ENCODE measurements around the gene ANXA5.
"Not testable (repeated sequence)": the region's sequence is repeated elsewhere in the genome, so short reads cannot be mapped to it uniquely, and the experiment has no call there.

ANXA5 gene

GRCh38 chr4:121696581-121697461 lies at the start of gene ANXA5:
Gene ANXA5, minus strand, starts transcription at chr4:121696980. Its CDS starts 391 bp downstream, at chr4:121696589.
- DNase-seq = peak; percentile 20 to 57

DNA sequence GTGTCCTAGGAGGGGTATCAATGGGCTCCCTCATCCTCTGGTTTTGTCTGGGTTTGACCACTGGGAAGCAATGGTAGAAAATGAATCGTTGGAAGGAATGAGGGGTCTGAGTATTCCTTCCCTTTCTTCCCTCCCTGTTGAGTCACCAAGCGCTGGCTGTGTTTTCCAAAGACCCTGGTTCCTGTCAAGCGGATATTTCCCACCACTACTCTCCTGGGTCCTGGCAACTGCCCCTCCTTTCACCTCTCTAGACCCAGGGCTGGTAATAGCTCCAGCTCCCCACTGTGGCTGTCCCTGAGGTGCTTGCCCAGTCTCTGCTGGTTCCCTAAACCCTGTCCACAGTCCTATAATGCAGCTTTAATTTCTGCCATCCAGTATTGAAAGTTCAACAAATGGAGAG lies 46.0 kb upstream of the ANXA5 start:
- DNase-seq = no peak

- no peak for DNase-seq
These were observed 45.0 kb upstream of the ANXA5 start for GRCh38 chr4:121741751-121742150.

DNA sequence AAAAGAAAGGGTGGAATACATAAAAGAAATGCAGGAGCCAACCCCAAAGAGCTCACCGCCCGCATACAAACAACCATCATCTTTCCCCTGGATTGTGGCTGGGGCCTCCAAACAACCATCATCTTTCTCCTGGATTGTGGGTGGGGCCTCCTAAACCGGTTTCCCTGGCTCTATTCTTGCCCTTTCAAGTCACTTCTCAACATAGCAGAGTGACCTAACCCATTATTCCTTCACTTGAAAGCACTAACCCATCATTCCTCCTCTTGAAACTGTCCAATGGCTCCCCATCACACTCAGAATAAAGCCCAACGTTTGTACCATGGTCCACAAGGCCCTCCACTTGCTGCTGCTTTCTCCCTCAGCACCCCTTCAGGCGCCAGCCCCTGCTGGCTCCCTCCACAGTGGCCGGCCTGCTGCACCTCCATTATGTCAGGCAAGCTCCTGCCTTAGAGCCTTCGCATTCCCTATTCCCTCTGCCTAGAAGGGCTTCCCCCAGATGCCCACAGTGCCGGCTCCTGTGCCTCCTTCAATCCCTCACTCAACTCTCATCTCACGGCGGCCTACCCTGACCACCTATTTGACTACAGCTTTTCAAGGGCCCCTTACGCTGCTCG lies 44.1 kb upstream of the ANXA5 start:
- DNase-seq = no peak

DNA sequence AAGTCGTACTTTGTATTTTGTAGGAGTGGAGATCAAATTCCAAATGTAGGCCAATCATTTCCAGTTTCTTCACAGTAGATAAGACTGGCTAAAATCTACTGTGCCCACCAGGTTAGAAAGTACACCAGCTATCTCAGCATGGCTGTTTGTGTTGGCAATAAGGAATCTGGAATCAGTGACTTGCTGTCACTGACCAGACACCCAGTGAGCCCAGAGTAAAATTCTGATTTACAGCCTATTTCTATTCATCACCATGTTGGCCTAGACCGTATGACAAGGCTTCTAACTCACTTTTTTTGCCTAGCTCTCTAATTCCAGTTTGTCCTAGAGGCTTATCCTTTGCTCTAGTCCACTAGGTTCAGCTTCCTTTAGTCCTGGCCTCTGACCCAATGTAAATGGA lies 42.8 kb upstream of the ANXA5 start:
- DNase-seq = no peak

- no peak for DNase-seq
These were observed 42.2 kb upstream of the ANXA5 start for GRCh38 chr4:121738780-121739535.

DNA sequence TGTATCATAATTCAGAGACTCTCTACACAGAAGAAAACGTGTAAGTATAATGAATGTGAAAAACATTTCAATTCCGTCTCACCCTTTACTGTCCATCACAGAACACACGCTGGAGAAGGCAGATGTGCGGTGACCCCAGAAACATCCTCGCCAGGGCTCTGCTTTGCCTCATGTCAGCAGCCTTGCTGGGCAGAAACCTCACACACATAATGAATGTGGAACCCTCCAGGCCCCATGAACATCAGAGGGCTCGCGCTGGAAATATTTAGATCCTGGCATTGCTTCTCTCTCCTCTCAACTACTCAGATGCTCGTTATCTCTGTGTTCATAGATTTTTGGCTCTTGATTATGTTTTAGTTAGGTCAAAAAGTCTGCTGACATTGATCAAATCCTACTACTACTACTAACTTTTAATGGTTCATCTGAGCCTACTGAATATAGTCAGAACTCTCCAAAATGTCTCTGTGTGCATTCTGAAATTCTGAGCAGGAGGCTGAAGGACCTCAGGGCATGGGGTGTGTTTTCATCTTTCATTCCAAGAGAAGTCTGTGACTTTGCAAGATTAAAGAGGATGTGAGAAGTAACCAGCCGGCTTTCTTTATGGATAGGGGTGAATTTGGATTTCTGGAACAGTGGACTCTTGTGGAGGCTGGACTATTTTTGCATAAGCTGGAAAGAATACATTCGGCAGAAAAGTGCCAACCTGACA lies 41.2 kb upstream of the ANXA5 start:
- no peak for DNase-seq

GRCh38 chr4:121736735-121737351 lies 40.1 kb upstream of the ANXA5 start:
- peak in 1 of 2 experiments; percentile 39 for DNase-seq

GRCh38 chr4:121734571-121734970 lies 37.8 kb upstream of the ANXA5 start:
- DNase-seq = no peak

DNA sequence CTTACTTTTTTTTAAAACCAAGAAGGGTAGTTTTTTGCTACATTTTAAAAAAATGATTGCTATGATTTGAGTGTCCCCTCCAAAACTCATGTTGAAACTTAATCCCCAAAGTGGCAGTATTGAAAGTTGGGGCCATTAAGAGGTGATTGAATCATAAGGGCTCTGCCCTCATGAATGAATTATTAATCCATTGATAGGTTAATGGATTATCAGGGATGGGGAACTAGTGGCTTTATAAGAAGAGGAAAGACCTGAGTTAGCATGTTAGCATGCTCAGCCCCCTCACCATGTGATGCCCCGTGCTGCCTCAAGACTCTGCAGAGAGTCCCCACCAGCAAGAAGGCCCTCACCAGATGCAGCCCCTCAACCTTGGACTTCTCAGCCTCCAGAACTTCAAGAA lies 37.2 kb upstream of the ANXA5 start:
- DNase-seq = no peak

DNA sequence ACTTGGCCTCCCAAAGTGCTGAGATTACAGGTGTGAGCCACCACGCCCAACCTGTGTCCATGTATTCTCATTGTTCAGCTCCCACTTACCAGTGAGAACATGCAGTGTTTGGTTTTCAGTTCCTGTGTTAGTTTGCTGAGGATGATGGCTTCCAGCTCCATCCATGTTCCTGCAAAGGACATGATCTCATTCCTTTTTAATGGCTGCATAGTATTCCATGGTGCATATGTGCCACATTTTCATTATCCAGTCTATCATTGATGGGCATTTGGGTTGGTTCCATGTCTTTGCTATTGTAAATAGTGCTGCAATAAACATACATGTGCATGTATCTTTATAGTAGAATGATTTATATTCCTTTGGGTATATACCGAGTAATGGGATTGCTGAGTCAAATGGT lies 33.0 kb upstream of the ANXA5 start:
- DNase-seq = not testable (repeated sequence)

DNA sequence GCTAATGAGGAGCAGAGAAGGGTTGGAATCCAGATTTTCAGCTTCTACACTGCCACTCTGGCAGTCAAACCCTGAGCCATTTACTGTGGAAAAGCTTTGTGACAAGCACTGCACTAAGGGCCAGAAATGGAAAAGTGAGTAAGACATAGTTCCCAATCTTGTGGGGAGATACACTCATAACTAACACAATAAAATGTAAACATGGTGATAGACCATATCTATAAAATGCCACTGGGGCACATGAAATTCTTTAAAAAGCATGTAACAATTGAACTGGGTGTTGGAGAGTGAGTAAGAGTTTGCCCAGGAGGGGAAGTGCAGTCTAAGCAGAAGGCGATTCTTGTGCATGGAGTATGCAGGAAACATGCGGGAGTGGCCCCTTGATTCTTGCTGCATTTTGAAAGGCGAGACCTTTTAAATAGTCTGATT lies 32.0 kb upstream of the ANXA5 start:
- no peak for DNase-seq

- DNase-seq = no peak
These were observed 31.3 kb upstream of the ANXA5 start for GRCh38 chr4:121728066-121728465.

GRCh38 chr4:121726642-121727268 lies 30.0 kb upstream of the ANXA5 start:
- DNase-seq = peak in 1 of 2 experiments; percentile 66

- no peak for DNase-seq
These were observed 27.9 kb upstream of the ANXA5 start for GRCh38 chr4:121724671-121725070.

DNA sequence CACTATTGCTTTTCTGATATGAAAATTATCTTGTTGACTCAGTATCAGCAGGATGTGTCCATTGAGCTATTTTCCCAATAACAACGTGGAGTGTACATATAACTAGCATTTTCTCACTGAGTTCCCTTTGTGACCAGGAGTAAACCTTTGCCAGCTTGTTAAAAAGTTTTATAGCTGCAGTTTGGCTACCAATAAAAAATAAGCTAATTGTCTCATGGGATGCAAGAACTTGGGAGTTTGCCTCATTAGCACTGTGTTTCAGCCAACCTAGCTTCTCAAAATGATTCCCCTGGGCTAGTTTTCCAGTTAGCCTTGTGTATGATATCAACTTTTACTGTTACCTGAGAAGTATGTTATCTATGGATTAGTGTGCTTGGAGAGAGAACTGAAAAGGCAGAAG lies 24.9 kb upstream of the ANXA5 start:
- DNase-seq = no peak

GRCh38 chr4:121720109-121720508 lies 23.3 kb upstream of the ANXA5 start:
- no peak for DNase-seq

DNA sequence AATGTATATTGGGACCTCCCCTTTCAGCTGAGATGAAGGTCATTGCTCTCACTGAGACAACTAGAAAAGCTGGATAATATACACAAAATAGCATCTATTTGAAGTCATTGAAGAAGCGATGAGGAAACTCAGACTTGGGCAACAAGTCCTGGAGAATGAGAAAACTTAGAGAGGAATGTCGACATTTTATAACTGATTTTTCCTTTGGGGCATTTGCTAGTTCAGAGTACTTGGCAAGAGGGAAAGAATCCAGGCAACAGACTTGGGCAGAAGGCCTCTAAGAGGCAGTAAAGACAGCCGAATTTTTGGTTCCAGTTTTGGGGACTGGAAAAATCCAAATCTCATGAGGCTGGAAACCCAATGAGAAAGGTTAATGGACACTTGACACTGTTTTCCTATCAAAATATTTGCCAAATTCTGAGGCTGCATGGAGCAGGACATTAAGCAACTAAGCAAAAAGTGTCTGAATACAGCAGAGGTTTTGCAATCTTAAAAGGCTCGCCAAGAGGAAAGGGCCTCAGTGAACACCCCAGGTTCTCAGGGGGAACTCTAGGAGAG lies 21.0 kb upstream of the ANXA5 start:
- no peak for DNase-seq

GRCh38 chr4:121714548-121714947 lies 17.8 kb upstream of the ANXA5 start:
- no peak for DNase-seq

DNA sequence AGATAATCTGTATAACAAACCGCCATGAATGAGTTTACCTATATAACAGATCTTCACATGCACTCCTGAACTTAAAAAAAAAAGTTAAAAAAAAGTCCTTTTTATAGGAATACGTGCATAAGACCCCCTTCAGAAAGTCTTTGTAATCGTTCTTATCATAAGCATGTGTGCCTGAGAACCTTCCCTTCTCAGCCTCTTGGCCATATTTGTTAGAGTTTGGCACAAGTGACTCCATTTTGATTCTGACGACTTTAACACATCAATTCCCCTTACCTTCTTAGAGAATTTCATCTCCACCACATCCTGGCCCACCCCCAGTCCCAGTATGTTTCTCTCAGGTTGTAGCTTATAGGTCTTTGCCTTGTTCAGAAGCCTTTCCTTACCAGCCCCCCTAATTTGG lies 16.0 kb upstream of the ANXA5 start:
- DNase-seq = no peak

DNA sequence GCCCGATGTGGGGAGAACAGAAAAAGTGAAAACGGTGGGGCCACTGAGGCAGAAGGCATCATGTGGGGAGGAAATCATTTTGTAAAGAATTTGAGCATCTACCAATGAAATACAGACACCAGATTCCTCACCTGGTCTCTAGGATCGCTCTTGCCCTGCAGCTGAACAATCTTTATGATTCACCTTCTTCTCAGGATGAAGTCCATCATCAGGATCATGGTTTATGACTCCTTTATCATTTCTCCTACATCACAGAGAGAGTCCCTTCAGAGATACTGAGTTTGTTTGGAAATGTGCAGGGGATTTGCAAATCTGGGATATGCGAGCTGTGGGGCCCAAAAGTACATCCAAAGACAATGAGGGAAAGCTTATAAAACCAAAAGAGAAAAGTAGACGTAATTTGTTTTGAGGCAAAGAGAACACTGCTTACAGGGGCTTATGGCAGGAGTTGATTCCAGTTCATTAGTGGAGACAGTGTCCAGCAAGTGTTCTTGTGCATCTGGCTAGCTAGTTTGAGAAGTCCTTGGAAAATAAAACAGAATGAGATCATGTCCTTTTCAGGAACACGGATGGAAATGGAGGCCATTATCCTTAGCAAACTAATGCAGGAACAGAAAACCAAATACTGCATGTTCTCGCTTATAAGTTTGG lies 15.3 kb upstream of the ANXA5 start:
- no peak for DNase-seq
